PC-3 (cell line): ENCODE results near the gene WFDC1.

Source experiments
- CTCF ChIP-seq: fragments of 300-600 bp; sonication (generic); conservative IDR thresholded peaks from 2 replicates; pipeline ENCODE4 v1.5.1; 2017; ENCODE audit warnings: antibody characterized with exemption, low read depth, mild to moderate bottlenecking, low read length
- EZH2 ChIP-seq: fragments of 300-600 bp; sonication (generic); IDR thresholded peaks from one replicate; pipeline ENCODE4 v1.6.1; 2017; ENCODE audit warnings: antibody characterized with exemption, mild to moderate bottlenecking, low read length; ENCODE audit not compliant: unreplicated experiment
- EZH2phosphoT487 ChIP-seq: fragments of 300-600 bp; sonication (generic); IDR thresholded peaks from 2 replicates; pipeline ENCODE4 v1.6.1; 2018; ENCODE audit warnings: mild to moderate bottlenecking, antibody characterized with exemption, low read length, borderline replicate concordance

DNA sequence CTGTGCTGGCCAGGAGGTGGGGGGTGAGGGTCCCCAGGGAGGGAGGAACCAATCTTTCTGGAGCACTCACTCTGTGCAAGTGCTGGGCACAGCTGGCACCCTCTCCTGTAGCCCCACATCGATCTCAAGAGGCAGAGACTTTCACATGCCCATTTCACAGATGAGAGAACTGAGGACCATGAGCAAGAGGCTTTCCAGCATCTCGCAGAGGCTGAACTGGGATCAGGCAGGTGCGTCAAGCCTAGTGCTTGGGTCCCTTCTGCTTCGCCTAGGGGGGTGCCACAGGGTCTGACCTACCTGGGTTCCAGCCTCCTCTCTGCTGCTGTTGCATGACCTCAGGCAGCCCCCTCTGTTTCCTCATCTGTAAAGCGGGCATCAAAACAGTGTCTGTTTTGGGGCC is 1.3 kb upstream of the WFDC1 start:
- no peak for TF ChIP-seq CTCF
- TF ChIP-seq EZH2, result no peak
- no peak for TF ChIP-seq EZH2phosphoT487
